ENCODE data around the gene MAPK14. TPM values are rescaled to one million over a fixed set of nuclear protein-coding genes. Genes with fewer than 3 reads are reported as not detected.

The MAPK14 gene
- total RNA-seq, 1 donor from 2014 or later: 36.5 TPM

DNA sequence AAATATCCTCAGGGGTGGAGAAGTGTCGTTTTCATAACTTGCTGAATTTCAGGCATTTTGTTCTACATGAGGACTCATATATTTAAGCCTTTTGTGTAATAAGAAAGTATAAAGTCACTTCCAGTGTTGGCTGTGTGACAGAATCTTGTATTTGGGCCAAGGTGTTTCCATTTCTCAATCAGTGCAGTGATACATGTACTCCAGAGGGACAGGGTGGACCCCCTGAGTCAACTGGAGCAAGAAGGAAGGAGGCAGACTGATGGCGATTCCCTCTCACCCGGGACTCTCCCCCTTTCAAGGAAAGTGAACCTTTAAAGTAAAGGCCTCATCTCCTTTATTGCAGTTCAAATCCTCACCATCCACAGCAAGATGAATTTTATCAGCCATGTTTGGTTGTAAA, 82.4 kb downstream of the MAPK14 start:
- peaks cover 3% of the 10 kb centered on the region for H3K4me1 Mint-ChIP-seq (ENCODE audit: low read depth)
- H3K27ac Mint-ChIP-seq (ENCODE audit: unreplicated experiment): no peak overlapping the region
- no peak for DNase-seq (ENCODE audit: low spot score)
- peaks cover 30% of the 10 kb centered on the region for H3K36me3 Mint-ChIP-seq (ENCODE audit: low read depth)
- H3K27me3 Mint-ChIP-seq (ENCODE audit: low read depth): no peaks in the 10 kb centered on the region
- no peak overlapping the region for H3K4me3 Mint-ChIP-seq (ENCODE audit: unreplicated experiment)
- TF ChIP-seq, protein P1, sequence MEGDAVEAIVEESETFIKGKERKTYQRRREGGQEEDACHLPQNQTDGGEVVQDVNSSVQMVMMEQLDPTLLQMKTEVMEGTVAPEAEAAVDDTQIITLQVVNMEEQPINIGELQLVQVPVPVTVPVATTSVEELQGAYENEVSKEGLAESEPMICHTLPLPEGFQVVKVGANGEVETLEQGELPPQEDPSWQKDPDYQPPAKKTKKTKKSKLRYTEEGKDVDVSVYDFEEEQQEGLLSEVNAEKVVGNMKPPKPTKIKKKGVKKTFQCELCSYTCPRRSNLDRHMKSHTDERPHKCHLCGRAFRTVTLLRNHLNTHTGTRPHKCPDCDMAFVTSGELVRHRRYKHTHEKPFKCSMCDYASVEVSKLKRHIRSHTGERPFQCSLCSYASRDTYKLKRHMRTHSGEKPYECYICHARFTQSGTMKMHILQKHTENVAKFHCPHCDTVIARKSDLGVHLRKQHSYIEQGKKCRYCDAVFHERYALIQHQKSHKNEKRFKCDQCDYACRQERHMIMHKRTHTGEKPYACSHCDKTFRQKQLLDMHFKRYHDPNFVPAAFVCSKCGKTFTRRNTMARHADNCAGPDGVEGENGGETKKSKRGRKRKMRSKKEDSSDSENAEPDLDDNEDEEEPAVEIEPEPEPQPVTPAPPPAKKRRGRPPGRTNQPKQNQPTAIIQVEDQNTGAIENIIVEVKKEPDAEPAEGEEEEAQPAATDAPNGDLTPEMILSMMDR (IDR thresholded peaks at IDR 0.05): no peak
- H3K9me3 Mint-ChIP-seq (ENCODE audit: low read depth): no peaks in the 10 kb centered on the region

DNA sequence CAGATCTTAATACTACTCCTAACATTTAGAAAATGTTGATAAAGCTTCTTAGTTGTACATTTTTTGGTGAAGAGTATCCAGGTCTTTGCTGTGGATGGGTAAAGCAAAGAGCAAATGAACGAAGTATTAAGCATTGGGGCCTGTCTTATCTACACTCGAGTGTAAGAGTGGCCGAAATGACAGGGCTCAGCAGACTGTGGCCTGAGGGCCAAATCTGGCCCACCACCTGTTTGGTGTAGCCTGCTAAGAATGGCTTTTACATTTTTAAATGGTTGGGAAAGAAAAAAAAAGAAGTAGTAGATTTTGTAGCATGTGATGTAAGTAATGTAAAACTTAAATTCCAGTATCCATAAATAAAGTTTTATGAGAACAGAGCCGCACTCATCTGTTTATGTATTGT, 83.3 kb downstream of the MAPK14 start:
- TF ChIP-seq, protein P1 (IDR thresholded peaks at IDR 0.05): no peak
- H3K36me3 Mint-ChIP-seq (ENCODE audit: low read depth): peaks cover 29% of the 10 kb centered on the region
- no peak overlapping the region for H3K27ac Mint-ChIP-seq (ENCODE audit: unreplicated experiment)
- no peaks in the 10 kb centered on the region for H3K27me3 Mint-ChIP-seq (ENCODE audit: low read depth)
- no peak overlapping the region for H3K4me3 Mint-ChIP-seq (ENCODE audit: unreplicated experiment)
- no peak for DNase-seq (ENCODE audit: low spot score)
- H3K4me1 Mint-ChIP-seq (ENCODE audit: low read depth): peaks cover 3% of the 10 kb centered on the region
- H3K9me3 Mint-ChIP-seq (ENCODE audit: low read depth): no peaks in the 10 kb centered on the region

DNA sequence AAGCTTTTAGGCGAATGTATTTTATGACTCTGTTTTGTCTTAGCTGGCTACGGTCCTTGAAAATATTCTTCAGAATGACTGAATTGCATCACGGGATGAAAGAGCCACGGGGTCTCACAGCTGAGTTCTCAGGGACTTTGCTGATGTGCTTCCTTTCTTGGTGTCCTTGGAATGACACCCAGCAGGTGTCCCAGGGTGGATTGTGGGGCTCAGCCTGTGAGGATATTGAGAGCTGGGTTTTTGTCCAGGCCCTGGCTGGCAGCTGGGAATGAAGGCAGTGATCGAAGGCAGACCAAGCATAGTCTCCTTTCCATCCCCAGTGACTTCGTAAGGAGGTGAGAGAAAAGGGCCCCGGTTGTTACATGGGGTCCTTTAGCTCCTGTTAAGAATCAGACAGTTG, 83.9 kb downstream of the MAPK14 start:
- Mint-ChIP-seq H3K4me1 (ENCODE audit: low read depth) (peaks cover 3% of the 10 kb centered on the region), H3K27ac (ENCODE audit: unreplicated experiment) (no peak overlapping the region), H3K9me3 (ENCODE audit: low read depth) (no peaks in the 10 kb centered on the region), H3K36me3 (ENCODE audit: low read depth) (peaks cover 29% of the 10 kb centered on the region), H3K4me3 (ENCODE audit: unreplicated experiment) (no peak overlapping the region), H3K27me3 (ENCODE audit: low read depth) (no peaks in the 10 kb centered on the region)
- TF ChIP-seq, protein P1 (IDR thresholded peaks at IDR 0.05): no peak
- no peak for DNase-seq (ENCODE audit: low spot score)

DNA sequence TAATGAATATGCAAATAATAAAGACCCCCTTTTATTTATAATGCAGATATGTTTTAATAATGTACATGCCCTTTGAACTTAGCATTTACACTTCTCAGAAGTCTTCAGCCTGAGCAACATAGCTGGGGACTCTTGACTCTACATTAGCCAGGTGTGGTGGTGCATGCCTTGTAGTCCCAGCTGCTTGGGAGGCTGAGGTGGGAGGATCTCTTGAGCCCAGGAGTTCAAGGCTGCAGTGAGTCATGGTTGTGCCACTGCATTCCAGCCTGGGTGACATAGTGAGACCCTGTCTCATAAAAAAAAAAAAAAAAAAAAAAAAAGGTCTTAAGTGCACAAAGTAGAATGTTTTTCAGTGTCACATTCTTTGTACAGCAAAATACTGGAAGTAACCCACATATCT, 85.4 kb downstream of the MAPK14 start:
- no peak for DNase-seq (ENCODE audit: low spot score)
- Mint-ChIP-seq H3K4me3 (ENCODE audit: unreplicated experiment) (no peak overlapping the region), H3K4me1 (ENCODE audit: low read depth) (peaks cover 3% of the 10 kb centered on the region), H3K36me3 (ENCODE audit: low read depth) (peaks cover 24% of the 10 kb centered on the region), H3K9me3 (ENCODE audit: low read depth) (no peaks in the 10 kb centered on the region), H3K27me3 (ENCODE audit: low read depth) (no peaks in the 10 kb centered on the region), H3K27ac (ENCODE audit: unreplicated experiment) (no peak overlapping the region)
- TF ChIP-seq, protein P1 (IDR thresholded peaks at IDR 0.05): no peak

DNA sequence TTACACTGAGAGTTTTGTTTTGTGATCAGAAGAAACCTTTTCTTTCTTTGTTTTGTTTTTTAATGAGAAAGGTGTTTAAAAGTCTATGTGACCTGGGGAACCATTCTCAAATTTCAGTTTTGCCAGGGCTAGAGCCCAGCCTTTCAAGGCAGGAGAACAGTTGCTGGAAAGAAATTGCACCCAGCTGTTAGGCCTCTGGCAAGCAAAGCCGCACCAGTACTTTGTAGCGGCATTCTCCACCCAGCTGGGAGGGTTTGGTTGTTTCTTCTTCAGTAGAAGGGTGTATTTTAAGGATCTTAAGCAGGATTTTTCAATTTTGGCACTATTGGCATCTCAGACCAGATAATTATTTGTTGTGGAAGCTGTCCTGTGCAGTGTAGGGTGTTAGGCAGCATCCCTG, 86.1 kb downstream of the MAPK14 start:
- no peak overlapping the region for H3K4me3 Mint-ChIP-seq (ENCODE audit: unreplicated experiment)
- DNase-seq (ENCODE audit: low spot score): no peak
- peaks cover 3% of the 10 kb centered on the region for H3K4me1 Mint-ChIP-seq (ENCODE audit: low read depth)
- H3K9me3 Mint-ChIP-seq (ENCODE audit: low read depth): no peaks in the 10 kb centered on the region
- TF ChIP-seq, protein P1 (IDR thresholded peaks at IDR 0.05): no peak
- H3K27ac Mint-ChIP-seq (ENCODE audit: unreplicated experiment): no peak overlapping the region
- no peaks in the 10 kb centered on the region for H3K27me3 Mint-ChIP-seq (ENCODE audit: low read depth)
- peaks cover 19% of the 10 kb centered on the region for H3K36me3 Mint-ChIP-seq (ENCODE audit: low read depth)

All from chondrocyte (in vitro differentiated cells).